A673 (cell line): ENCODE data around the gene RALGAPB.

Experiments
- CTCF ChIP-seq: fragments of 300-800, 200-600 bp; sonication (generic); conservative IDR thresholded peaks from 2 replicates; pipeline ENCODE4 v1.5.1; 2017; ENCODE audit warnings: low read depth, mild to moderate bottlenecking, antibody characterized with exemption, low read length, moderate library complexity, mixed read lengths
- EZH2 ChIP-seq: fragments of 200-600 bp; sonication (generic); IDR thresholded peaks from 2 replicates; pipeline ENCODE4 v1.6.1; 2017; ENCODE audit warnings: borderline replicate concordance, low read depth, mild to moderate bottlenecking, mixed read lengths, antibody characterized with exemption, low read length; ENCODE audit not compliant: poor library complexity, severe bottlenecking

GRCh38 chr20:38473367-38473795 lies 738 bp downstream of the RALGAPB start:
- no peak for TF ChIP-seq CTCF
- TF ChIP-seq EZH2, result no peak
